ENCODE measurements around the gene NHEJ1. TPM values are rescaled to one million over a fixed set of nuclear protein-coding genes. Genes with fewer than 3 reads are reported as not detected.

NHEJ1 gene
- total RNA-seq, 2 donors from 2014 or later: 8.3 to 8.4 TPM

DNA sequence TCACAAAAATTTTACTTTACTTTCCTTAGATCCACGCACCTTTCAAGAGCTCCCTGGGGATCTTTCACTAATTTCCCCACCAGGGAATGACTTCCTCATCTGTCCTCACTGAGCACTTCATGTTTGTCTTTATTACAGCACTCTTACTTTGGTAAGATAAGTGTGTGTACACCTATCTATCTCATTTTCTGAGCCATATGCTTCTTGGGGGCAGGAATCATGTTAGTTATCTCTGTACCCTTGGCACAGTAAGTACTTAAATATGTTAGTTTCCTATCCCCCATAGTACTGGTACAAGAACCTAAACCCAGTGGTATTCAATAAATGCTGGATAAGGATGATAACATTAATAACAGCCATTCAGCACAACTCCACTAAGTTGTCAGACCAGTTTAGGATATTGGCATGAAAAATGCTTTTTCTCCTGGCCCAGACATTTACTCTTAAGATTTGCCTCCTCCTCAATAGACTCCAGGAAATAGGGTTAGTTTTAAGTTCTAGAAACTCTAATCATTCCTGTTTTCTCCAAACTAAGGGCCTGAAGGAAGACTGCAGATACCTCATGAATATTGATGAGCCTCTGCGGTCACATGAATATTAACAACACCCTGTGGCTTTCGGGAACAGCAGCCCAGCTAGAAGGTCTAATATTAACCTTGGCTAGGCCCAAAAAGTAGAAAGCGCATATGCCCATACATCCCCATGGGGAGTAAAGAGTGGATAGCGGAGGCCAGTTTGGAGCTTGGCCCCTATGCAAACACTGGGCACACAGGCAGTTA, 38.2 kb downstream of the NHEJ1 start:
- Histone ChIP-seq H3K4me1 (peaks cover 0 to 35% of the 10 kb centered on the region in 2 donors), H3K36me3 (no peaks in the 10 kb centered on the region), H3K4me3 (no peak overlapping the region), H3K27me3 (no peaks in the 10 kb centered on the region), H3K9me3 (no peaks in the 10 kb centered on the region), H3K27ac (no peak overlapping the region)
- TF ChIP-seq, protein P1, sequence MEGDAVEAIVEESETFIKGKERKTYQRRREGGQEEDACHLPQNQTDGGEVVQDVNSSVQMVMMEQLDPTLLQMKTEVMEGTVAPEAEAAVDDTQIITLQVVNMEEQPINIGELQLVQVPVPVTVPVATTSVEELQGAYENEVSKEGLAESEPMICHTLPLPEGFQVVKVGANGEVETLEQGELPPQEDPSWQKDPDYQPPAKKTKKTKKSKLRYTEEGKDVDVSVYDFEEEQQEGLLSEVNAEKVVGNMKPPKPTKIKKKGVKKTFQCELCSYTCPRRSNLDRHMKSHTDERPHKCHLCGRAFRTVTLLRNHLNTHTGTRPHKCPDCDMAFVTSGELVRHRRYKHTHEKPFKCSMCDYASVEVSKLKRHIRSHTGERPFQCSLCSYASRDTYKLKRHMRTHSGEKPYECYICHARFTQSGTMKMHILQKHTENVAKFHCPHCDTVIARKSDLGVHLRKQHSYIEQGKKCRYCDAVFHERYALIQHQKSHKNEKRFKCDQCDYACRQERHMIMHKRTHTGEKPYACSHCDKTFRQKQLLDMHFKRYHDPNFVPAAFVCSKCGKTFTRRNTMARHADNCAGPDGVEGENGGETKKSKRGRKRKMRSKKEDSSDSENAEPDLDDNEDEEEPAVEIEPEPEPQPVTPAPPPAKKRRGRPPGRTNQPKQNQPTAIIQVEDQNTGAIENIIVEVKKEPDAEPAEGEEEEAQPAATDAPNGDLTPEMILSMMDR (IDR thresholded peaks at IDR 0.05): no peak
- no peak for DNase-seq (ENCODE audit: low spot score)

DNA sequence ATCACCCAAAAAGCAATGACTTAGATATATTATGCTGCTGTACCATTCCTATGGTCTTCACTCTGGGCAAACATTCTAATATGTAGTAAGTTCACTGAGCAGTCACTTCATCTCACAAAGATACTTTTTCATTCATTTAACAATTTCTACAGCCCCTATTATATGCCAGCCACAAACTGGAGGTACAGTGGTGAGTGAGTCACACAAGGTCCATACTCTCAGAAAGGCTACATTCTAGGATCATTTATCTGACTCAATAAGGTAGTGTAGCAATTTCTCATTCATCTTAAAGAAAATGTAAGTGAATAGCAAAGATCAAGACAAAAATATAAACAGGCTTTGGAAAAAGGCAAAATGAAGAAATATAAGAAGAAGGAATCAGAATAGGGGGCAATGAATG, 40.5 kb downstream of the NHEJ1 start:
- Histone ChIP-seq H3K27ac (no peak overlapping the region), H3K4me1 (peaks cover 0 to 21% of the 10 kb centered on the region in 2 donors), H3K27me3 (no peaks in the 10 kb centered on the region), H3K4me3 (no peak overlapping the region), H3K9me3 (no peaks in the 10 kb centered on the region), H3K36me3 (no peaks in the 10 kb centered on the region)
- TF ChIP-seq, protein P1 (IDR thresholded peaks at IDR 0.05): no peak
- DNase-seq (ENCODE audit: low spot score): no peak

DNA sequence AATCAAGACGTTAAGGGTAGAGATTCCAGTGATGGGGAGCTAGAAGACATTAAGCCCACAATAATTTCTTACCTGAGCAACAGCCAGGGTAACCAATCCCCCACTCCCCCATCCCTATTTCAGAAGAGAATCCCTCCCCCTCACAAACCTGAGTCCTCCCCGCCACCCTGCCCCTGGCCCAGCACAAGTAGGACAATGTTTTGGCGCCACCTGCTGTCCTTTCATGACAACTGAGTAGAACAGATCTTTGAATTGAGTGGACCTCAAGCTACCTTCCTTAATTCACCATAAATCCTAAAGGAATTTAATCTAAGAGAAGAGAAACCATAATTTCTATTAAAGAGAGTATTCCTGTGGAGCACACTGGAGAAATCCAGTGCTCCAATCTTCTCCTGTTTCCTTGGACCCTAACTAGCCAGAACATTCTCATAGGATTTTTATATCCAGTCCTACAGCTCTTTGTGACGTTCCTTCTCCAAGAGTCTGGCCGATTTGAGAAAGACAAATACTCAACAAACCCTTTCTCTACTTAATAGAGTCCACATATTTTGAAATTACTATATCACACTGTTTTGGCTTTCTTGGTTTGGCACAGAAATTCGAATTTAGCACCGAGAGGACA, 41.1 kb downstream of the NHEJ1 start:
- Histone ChIP-seq H3K9me3 (no peaks in the 10 kb centered on the region), H3K36me3 (no peaks in the 10 kb centered on the region)

DNA sequence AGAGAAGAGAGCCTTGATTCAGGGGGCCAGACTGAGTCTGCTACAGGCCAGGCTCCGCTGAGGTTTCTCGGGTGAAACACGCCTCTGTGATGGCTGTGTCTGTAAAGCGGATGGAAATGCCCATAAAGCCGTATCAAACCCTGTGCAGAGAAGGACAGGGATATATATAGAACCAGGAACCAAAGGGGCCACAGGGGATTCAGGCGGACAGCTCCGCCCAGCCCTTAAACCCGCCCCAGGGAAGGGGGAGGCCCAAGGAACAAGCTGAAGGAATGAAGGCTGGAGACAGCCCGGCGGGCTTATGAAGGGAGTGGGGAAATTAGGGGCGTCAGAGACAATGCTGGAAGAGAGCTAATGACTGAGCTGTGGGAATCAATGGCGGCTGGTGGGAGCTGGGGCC, 42.1 kb downstream of the NHEJ1 start:
- H3K36me3 ChIP-seq: no peaks in the 10 kb centered on the region
- H3K27me3 ChIP-seq: no peaks in the 10 kb centered on the region
- no peak overlapping the region for H3K4me3 ChIP-seq
- TF ChIP-seq, protein P1 (IDR thresholded peaks at IDR 0.05): no peak
- H3K9me3 ChIP-seq: no peaks in the 10 kb centered on the region
- H3K4me1 ChIP-seq: peaks cover 0 to 14% of the 10 kb centered on the region in 2 donors
- H3K27ac ChIP-seq: no peak overlapping the region
- no peak for DNase-seq (ENCODE audit: low spot score)

More for the DNA sequence above, 41.1 kb downstream of the NHEJ1 start:
- H3K4me3 ChIP-seq: no peak overlapping the region
- peaks cover 0 to 17% of the 10 kb centered on the region in 2 donors for H3K4me1 ChIP-seq
- peak; percentile 68 for DNase-seq (ENCODE audit: low spot score)
- no peaks in the 10 kb centered on the region for H3K27me3 ChIP-seq
- TF ChIP-seq, protein P1 (IDR thresholded peaks at IDR 0.05): peak; percentile 72 to 79
- H3K27ac ChIP-seq: no peak overlapping the region

DNA sequence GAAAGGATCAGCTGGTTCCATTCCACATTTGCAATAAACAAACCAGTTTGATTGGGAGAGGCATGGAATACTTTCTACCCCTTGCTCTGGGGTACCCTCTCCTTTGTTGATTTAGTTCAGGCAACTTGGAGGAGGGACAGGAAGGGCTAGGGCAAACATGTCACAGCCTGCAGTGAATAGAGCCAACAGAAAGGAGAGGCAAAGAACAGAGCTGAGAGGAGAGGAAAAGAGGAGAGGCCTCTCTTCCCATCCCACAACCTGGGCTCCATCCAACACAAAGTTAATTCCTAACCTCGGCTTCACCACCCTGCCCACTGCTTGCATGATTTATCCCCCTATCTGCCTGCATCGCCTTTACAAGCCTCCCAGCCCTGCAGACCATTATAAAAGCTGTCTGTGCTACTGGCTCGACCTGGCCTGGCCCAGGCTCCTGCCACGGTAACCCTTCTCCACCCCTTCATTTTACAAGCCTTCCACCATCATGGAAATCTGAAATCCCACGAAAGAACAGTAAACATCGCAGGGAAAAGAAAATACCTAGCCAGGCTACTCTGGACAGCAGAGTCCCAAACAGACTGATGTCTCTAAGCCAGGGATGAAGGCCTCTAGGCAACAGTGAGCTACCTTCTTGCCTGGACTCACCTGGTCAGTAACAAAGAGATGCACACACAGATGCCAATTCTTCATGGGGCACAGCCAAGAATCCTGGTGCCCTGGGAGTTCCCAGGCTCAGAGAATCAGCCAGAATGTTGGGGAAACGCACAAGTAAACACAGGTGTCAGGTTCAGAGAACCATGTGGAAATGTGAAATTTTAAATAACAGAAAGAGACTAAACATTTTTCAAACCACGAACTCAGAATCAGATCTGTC, 43.6 kb downstream of the NHEJ1 start:
- Histone ChIP-seq H3K4me3 (no peak overlapping the region), H3K9me3 (no peaks in the 10 kb centered on the region), H3K4me1 (peaks cover 0 to 14% of the 10 kb centered on the region in 2 donors), H3K36me3 (no peaks in the 10 kb centered on the region), H3K27me3 (no peaks in the 10 kb centered on the region), H3K27ac (no peak overlapping the region)
- TF ChIP-seq, protein P1 (IDR thresholded peaks at IDR 0.05): no peak
- DNase-seq (ENCODE audit: low spot score): no peak
